ENCODE measurements around the gene TUBB4B.
A peak's percentile ranks its signal among the peaks of the same experiment; 100 is the strongest.

TUBB4B gene

DNA sequence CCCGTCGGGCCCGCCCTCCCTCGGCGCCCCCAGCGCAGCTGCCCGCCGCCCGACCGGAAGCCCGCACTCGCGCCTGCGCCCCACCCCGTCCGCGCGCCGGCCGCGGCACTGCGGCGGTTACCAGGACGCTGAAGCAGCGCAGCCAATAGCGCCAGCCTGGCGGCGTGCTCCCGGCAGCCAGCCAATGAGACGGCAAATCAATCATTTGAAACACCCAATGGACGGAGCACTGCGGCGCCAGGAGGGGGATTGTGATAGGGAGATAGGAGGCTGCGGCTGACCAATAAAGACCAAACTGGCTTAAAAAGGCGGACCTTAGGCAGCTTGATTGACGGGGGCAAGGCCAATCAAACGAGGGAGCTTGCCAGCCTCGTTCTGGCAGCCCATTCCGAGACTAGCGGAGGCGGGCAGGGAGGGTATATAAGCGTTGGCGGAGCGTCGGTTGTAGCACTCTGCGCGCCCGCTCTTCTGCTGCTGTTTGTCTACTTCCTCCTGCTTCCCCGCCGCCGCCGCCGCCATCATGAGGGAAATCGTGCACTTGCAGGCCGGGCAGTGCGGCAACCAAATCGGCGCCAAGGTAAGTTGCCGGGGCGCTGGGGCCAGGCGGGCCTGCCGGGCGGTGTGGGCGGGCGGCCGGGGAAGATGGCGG is at the start of gene TUBB4B:
Gene TUBB4B (plus strand): TSS at position 447 of the 649 bp plus-strand sequence. CDS start 74 bp downstream, at position 521.
- Histone ChIP-seq H3K27me3 (ENCODE audit: control insufficient read depth, insufficient read depth, low read length) (no peaks in the 10 kb centered on the region), H3K4me3 (ENCODE audit: low read depth, low read length) (peak within 1 kb of the TSS; percentile 77), H3K9me3 (ENCODE audit: control insufficient read depth, insufficient read depth, low read length) (no peaks in the 10 kb centered on the region), H3K9ac (ENCODE audit: low read depth, low read length) (peak within 1 kb of the TSS; percentile 83), H3K4me1 (ENCODE audit: control insufficient read depth, insufficient read depth, low read length) (peaks cover 5% of the 10 kb centered on the region), H3K36me3 (ENCODE audit: control insufficient read depth, insufficient read depth, low read length) (peaks cover 19% of the 10 kb centered on the region)

DNA sequence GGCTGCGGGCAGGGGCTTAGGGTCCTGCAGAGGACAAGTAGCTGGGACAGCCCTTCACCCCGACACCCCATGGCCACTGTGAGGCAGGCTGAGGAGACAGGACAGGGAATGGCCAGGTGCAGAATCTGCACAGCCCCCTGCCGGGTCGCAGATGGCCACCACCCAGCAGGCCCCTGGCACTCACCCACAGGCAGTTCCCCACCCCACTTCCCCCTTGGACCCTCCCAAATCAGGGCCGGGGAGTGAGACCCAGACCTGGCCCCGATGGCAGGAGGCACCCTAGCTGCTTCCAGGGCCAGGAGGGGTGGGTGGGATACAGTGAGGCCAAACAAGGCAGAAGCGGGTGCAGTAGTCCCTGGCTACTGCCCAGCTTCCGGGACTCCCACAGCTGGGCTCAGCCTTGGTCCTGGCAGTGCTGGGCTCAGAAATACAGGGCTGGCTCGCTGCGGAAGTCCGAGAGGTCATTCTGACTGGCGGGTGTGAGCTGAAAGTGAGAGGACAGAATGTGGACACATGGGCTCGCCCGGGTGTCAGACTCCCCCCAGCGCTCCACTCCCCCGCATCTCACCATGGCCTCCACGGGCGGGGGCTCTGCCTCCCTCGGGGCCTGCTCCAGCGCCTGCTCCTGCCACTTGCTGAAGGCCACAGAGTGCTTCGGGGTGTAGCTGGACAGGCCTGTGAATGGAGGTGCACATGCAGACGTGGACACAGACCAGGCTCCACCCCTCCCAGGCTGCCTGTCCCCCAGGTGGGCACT is 49.2 kb upstream of the TUBB4B start:
- H3K4me1 ChIP-seq (ENCODE audit: control insufficient read depth, insufficient read depth, low read length), result peaks cover 11% of the 10 kb centered on the region
- H3K4me3 ChIP-seq (ENCODE audit: low read depth, low read length), result no peak overlapping the region
- H3K9ac ChIP-seq (ENCODE audit: low read depth, low read length), result no peak overlapping the region
- peaks cover 14% of the 10 kb centered on the region for H3K36me3 ChIP-seq (ENCODE audit: control insufficient read depth, insufficient read depth, low read length)
- no peaks in the 10 kb centered on the region for H3K27me3 ChIP-seq (ENCODE audit: control insufficient read depth, insufficient read depth, low read length)
- no peaks in the 10 kb centered on the region for H3K9me3 ChIP-seq (ENCODE audit: control insufficient read depth, insufficient read depth, low read length)

DNA sequence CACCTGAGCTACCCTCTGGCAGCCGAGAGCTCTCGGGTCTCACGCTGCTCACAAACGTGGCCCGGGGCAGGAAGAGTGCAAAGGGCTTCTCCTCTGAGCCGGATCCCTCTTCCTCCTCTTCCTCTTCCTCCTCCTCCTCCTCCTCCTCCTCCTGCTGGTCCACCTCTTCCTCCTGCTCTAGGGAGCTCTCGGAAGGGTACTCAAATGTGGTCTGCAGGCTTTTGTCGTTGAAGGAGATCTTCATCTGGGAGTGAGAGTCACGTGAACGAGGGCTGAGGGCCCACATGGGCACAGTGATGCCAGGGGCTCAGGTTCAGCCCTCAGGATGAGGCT is 48.7 kb upstream of the TUBB4B start:
- H3K9ac ChIP-seq (ENCODE audit: low read depth, low read length), result no peak overlapping the region
- H3K4me1 ChIP-seq (ENCODE audit: control insufficient read depth, insufficient read depth, low read length), result peaks cover 7% of the 10 kb centered on the region
- no peaks in the 10 kb centered on the region for H3K9me3 ChIP-seq (ENCODE audit: control insufficient read depth, insufficient read depth, low read length)
- H3K36me3 ChIP-seq (ENCODE audit: control insufficient read depth, insufficient read depth, low read length), result peaks cover 14% of the 10 kb centered on the region
- no peaks in the 10 kb centered on the region for H3K27me3 ChIP-seq (ENCODE audit: control insufficient read depth, insufficient read depth, low read length)
- no peak overlapping the region for H3K4me3 ChIP-seq (ENCODE audit: low read depth, low read length)

DNA sequence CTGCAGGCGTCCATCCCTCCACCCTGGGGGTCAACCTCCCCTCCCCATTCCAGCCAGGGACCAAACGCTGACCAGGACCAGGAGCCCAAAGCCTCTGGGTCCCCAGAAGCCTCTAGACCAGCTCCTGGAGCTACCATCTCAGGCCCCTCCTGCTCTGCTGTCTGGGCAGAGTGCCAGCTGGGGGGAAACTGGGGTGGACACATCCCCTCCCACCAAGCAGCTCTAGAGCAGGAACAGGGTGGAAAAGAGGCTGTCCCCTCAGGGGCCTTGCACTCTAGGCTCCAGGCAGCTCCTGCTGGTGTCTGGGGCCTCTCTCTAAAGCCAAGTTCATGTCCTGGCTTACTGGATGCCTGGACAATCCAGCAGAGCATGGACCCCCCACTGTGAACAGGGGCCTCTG is 48.2 kb upstream of the TUBB4B start:
- Histone ChIP-seq H3K4me1 (ENCODE audit: control insufficient read depth, insufficient read depth, low read length) (peaks cover 4% of the 10 kb centered on the region), H3K4me3 (ENCODE audit: low read depth, low read length) (no peak overlapping the region), H3K27me3 (ENCODE audit: control insufficient read depth, insufficient read depth, low read length) (no peaks in the 10 kb centered on the region), H3K36me3 (ENCODE audit: control insufficient read depth, insufficient read depth, low read length) (peaks cover 14% of the 10 kb centered on the region), H3K9me3 (ENCODE audit: control insufficient read depth, insufficient read depth, low read length) (no peaks in the 10 kb centered on the region), H3K9ac (ENCODE audit: low read depth, low read length) (no peak overlapping the region)

DNA sequence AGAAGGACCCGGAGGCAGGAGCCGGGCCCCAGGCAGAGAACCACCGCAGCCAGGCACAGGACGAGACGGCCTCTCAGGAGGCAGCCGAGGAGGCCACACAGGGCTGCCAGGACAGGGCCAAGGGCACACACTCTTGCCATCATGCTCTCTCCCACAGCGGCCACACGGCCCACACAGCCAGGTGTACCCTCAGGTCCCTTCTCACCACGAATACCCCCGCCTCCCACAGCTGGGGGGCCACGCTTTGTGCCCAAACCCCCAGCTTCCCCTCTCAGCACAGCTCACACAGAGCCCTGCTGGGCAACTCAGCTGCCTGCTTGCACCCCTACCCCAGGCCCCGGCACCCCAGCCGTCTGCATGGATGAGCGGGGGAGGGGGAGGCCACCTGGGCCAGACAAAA is 47.3 kb upstream of the TUBB4B start:
- H3K9me3 ChIP-seq (ENCODE audit: control insufficient read depth, insufficient read depth, low read length), result no peaks in the 10 kb centered on the region
- H3K4me3 ChIP-seq (ENCODE audit: low read depth, low read length), result no peak overlapping the region
- H3K36me3 ChIP-seq (ENCODE audit: control insufficient read depth, insufficient read depth, low read length), result peaks cover 14% of the 10 kb centered on the region
- H3K9ac ChIP-seq (ENCODE audit: low read depth, low read length), result no peak overlapping the region
- peaks cover 4% of the 10 kb centered on the region for H3K4me1 ChIP-seq (ENCODE audit: control insufficient read depth, insufficient read depth, low read length)
- no peaks in the 10 kb centered on the region for H3K27me3 ChIP-seq (ENCODE audit: control insufficient read depth, insufficient read depth, low read length)

DNA sequence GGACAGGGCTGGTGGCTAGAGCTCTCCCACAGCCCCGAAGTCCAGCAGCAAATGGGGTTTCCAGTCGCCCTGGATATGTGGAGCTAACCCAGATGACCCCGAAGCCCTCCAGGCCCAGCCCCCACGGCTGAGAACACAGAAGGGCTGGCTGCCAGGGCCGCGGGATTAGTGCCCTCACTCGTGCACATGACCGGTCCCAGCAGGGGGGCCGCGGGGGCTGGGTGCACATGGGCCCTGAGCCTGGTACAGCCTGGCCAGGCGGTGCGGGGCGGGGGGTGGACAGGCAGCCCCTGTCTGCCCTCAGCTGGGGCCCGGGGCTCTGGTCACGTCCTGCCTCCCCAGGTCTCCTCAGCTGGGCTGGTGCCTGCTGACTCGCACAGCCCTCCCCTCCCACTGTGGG is 46.7 kb upstream of the TUBB4B start:
- Histone ChIP-seq H3K4me1 (ENCODE audit: control insufficient read depth, insufficient read depth, low read length) (peaks cover 4% of the 10 kb centered on the region), H3K36me3 (ENCODE audit: control insufficient read depth, insufficient read depth, low read length) (peaks cover 14% of the 10 kb centered on the region)

DNA sequence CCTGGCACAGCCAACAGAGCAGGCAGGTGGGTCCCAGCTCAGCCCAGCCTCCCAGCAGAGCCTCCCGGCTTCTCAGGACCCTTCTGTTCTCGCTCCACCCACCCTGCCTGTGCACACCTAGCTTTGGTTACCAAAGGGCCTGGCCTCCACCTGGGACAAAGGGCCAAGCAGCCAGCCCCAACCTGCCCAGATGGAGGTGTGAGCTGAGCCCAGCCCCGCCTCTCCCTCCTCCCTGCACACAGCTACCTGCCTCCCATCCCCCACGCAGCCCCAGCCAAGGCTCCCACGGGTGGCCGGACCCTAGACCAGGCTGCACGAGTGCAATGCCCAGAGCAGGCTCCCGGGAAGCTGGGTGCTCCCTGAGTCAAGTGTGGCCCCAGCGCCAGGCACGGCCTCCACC is 46.2 kb upstream of the TUBB4B start:
- H3K36me3 ChIP-seq (ENCODE audit: control insufficient read depth, insufficient read depth, low read length), result peaks cover 14% of the 10 kb centered on the region
- H3K9ac ChIP-seq (ENCODE audit: low read depth, low read length), result peak overlapping the region; percentile 37
- no peaks in the 10 kb centered on the region for H3K9me3 ChIP-seq (ENCODE audit: control insufficient read depth, insufficient read depth, low read length)
- H3K4me3 ChIP-seq (ENCODE audit: low read depth, low read length), result no peak overlapping the region
- H3K4me1 ChIP-seq (ENCODE audit: control insufficient read depth, insufficient read depth, low read length), result peaks cover 2% of the 10 kb centered on the region
- H3K27me3 ChIP-seq (ENCODE audit: control insufficient read depth, insufficient read depth, low read length), result no peaks in the 10 kb centered on the region

More for the DNA sequence above, 46.7 kb upstream of the TUBB4B start:
- H3K9me3 ChIP-seq (ENCODE audit: control insufficient read depth, insufficient read depth, low read length), result no peaks in the 10 kb centered on the region
- no peaks in the 10 kb centered on the region for H3K27me3 ChIP-seq (ENCODE audit: control insufficient read depth, insufficient read depth, low read length)
- H3K9ac ChIP-seq (ENCODE audit: low read depth, low read length), result no peak overlapping the region
- H3K4me3 ChIP-seq (ENCODE audit: low read depth, low read length), result no peak overlapping the region

DNA sequence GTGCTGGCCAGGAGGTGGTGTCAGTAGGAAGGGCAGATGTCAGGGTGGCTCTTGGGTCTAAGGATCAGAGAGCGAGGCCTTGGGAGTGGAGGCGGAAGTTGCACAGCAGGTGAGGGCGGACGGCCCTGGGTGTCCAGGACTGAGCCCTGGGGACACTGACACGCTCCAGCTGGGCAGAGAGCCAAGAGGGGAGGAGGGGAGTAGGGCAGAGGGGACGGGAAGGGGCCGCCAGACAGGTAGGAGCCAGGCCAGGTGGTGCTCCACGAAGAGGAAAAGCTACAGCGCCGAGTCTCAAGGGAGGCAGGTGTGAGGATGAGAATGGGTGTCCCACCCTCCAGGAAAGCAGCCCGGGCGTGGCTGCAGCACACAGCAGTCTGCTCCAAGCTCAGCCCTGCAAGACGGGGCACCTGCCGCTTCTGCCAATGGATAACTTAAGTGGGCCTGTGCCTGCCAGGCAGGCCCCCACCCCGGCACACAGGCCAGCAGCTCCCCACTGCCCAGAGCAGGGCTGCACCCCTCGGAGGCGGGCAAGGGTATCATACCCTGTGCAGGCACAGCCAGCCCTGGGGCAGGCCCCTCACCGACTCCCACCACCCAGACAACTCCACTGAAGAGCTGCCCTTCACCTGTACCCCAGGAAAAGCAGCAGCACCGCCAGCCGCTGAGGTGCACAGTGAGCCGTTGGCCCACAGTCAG is 45.4 kb upstream of the TUBB4B start:
- Histone ChIP-seq H3K36me3 (ENCODE audit: control insufficient read depth, insufficient read depth, low read length) (peaks cover 12% of the 10 kb centered on the region), H3K4me1 (ENCODE audit: control insufficient read depth, insufficient read depth, low read length) (peaks cover 2% of the 10 kb centered on the region), H3K27me3 (ENCODE audit: control insufficient read depth, insufficient read depth, low read length) (no peaks in the 10 kb centered on the region), H3K4me3 (ENCODE audit: low read depth, low read length) (no peak overlapping the region), H3K9me3 (ENCODE audit: control insufficient read depth, insufficient read depth, low read length) (no peaks in the 10 kb centered on the region), H3K9ac (ENCODE audit: low read depth, low read length) (no peak overlapping the region)

DNA sequence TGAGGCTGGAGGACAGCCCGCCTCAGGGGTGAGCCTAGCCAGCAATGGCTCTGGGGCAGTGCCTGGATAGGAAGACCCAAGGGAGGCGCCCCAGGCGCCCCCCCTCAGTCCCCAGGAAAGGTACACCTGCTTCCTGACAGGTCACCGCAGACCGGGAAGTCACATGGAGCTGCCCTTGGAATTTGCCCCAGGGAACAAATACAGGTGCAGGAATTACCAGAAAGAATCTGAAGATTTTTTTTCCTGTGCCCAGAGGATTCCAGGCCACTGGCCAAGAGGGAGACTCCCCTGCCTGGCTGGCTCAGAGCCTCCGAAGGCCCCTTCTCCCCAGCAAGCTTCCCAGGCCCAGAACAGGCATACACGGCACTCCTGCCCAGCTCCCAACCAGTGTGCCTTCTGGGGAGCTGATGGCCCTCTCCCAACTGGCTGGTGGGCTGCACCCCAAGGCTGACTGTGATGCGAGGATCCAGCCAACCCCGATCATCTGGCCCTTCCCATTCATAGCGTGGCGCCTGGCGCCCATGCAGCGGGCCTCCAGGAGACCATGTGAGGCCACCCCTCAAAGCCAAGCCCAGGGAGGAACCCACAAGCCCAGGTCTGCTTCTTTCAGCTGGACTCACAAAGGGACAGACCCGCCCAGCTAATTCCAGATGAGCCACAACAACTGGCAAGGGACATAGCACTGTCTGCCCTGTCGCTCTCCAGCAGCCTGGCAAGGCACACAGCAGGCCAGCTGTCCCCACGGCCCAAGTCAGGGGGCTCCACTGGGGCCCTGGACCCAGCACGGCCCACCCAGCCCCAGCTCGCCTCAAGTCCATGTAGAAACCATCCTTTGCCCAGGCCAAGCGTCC is 42.8 kb upstream of the TUBB4B start:
- peaks cover 2% of the 10 kb centered on the region for H3K4me1 ChIP-seq (ENCODE audit: control insufficient read depth, insufficient read depth, low read length)
- H3K9ac ChIP-seq (ENCODE audit: low read depth, low read length), result no peak overlapping the region
- no peaks in the 10 kb centered on the region for H3K27me3 ChIP-seq (ENCODE audit: control insufficient read depth, insufficient read depth, low read length)
- no peak overlapping the region for H3K4me3 ChIP-seq (ENCODE audit: low read depth, low read length)
- H3K9me3 ChIP-seq (ENCODE audit: control insufficient read depth, insufficient read depth, low read length), result no peaks in the 10 kb centered on the region
- no peaks in the 10 kb centered on the region for H3K36me3 ChIP-seq (ENCODE audit: control insufficient read depth, insufficient read depth, low read length)

DNA sequence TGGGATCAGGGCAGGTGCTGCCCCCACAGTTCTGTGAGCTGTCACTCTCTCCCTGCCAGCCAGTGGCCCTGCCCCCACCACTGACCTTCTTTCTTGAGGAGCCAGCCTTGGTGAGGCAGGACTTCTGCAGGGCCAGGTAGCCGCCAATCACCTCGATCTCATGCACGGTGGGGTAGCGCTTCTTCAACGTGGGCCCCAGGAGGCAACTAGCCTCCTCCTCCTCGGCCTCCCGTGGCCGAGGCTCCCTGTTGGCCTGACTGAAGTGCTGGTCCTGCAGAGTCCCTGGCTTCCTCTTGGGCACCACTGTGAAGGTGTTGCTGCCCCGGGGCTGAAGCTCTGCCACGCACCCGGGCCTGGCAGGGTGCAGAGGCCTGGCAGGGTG is 42.2 kb upstream of the TUBB4B start:
- Histone ChIP-seq H3K36me3 (ENCODE audit: control insufficient read depth, insufficient read depth, low read length) (no peaks in the 10 kb centered on the region), H3K4me3 (ENCODE audit: low read depth, low read length) (no peak overlapping the region), H3K9me3 (ENCODE audit: control insufficient read depth, insufficient read depth, low read length) (no peaks in the 10 kb centered on the region), H3K4me1 (ENCODE audit: control insufficient read depth, insufficient read depth, low read length) (peaks cover 2% of the 10 kb centered on the region), H3K27me3 (ENCODE audit: control insufficient read depth, insufficient read depth, low read length) (no peaks in the 10 kb centered on the region), H3K9ac (ENCODE audit: low read depth, low read length) (no peak overlapping the region)

DNA sequence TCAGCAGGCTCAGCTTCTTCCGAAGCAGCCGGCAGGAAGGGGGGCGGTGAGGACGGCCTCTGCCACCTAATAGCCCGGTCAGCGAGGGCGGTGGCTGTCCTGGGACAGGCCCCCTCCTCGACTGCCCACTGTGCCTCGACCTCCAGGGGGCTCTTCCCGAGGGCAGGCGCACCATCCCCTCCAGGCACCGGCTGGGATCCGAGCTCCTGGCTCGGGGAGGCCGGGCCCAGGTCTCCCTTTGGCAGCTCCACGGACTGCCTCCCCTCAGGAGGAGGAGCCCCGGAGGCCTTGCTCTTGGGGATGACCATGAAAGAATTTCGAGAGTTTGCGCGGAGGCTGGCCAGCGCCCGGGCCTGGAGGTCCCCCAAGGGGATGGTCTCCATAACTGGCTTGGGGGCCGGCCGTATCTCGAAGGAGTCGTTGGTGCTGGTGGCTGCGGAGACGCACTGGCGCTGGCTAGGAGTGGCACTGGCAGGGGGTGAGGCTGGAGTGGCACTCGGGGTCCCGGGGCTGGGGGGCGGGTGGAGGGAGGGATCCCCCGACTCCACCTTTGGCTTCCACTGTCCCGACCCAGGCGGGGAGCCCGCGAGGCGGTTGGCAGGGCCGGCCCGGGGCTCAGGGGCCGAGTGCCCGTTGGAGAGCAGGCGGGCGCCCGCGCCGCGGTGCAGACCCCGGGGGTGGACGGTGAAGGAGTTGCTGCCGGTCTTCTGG is 41.5 kb upstream of the TUBB4B start:
- Histone ChIP-seq H3K9ac (ENCODE audit: low read depth, low read length) (no peak overlapping the region), H3K27me3 (ENCODE audit: control insufficient read depth, insufficient read depth, low read length) (no peaks in the 10 kb centered on the region), H3K9me3 (ENCODE audit: control insufficient read depth, insufficient read depth, low read length) (no peaks in the 10 kb centered on the region), H3K36me3 (ENCODE audit: control insufficient read depth, insufficient read depth, low read length) (no peaks in the 10 kb centered on the region), H3K4me1 (ENCODE audit: control insufficient read depth, insufficient read depth, low read length) (peaks cover 5% of the 10 kb centered on the region), H3K4me3 (ENCODE audit: low read depth, low read length) (peak overlapping the region; percentile 41)

Measured in iPS-15b (cell line).